GM10266 (cell line): ENCODE measurements around the gene NARS2.

ENCODE experiments used
- DNase-seq: peaks from one replicate; pipeline ENCODE4 v3.0.0; 2012; ENCODE audit errors: extremely low spot score
- TF ChIP-seq, protein P1 (sequence below): IDR thresholded peaks from 2 replicates; pipeline ENCODE4 v1.5.1; 2012; ENCODE audit warnings: mild to moderate bottlenecking, low read depth; ENCODE audit not compliant: control insufficient read depth, insufficient read depth; ENCODE audit errors: missing control alignments

The NARS2 gene

DNA sequence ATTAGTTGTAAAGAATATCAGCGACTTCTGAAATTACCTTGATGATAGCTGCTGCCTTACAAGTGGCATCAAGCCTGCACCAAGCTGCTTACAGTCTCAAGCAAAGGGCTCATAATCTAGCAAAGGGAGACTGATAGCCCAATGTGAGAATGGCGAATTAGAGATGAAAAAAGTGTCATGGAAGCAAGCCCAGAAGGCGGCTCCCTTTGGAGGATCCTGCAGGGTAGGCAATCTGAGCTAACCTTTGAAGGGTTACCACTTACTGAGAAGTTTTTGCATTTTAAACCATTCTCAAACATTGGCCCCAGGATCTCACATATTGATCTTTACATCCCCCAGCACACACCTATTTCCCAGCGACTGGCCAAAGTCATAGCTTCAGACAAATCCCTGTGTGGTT, 175.5 kb downstream of the NARS2 start:
- DNase-seq: no peak
- TF ChIP-seq, protein P1, sequence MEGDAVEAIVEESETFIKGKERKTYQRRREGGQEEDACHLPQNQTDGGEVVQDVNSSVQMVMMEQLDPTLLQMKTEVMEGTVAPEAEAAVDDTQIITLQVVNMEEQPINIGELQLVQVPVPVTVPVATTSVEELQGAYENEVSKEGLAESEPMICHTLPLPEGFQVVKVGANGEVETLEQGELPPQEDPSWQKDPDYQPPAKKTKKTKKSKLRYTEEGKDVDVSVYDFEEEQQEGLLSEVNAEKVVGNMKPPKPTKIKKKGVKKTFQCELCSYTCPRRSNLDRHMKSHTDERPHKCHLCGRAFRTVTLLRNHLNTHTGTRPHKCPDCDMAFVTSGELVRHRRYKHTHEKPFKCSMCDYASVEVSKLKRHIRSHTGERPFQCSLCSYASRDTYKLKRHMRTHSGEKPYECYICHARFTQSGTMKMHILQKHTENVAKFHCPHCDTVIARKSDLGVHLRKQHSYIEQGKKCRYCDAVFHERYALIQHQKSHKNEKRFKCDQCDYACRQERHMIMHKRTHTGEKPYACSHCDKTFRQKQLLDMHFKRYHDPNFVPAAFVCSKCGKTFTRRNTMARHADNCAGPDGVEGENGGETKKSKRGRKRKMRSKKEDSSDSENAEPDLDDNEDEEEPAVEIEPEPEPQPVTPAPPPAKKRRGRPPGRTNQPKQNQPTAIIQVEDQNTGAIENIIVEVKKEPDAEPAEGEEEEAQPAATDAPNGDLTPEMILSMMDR: no peak

DNA sequence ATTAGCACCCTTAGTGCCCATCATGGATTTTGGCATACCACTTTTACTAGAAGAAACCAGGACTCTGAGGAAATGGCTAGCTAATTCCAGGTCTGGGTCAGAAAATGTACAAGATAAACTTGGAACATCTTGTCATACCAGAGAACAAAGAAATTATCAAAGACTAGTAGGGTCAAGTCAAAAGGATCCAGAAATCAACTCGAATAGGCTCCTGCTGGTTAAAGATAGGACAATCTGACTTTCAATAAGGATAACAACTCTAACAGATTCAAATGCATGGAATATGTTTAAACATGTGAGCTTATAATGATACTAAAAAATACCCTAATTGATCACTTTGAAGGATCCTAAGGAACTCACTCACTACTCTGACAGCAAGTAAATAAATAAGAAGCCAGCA, 175.9 kb downstream of the NARS2 start:
- TF ChIP-seq, protein P1: no peak
- no peak for DNase-seq

DNA sequence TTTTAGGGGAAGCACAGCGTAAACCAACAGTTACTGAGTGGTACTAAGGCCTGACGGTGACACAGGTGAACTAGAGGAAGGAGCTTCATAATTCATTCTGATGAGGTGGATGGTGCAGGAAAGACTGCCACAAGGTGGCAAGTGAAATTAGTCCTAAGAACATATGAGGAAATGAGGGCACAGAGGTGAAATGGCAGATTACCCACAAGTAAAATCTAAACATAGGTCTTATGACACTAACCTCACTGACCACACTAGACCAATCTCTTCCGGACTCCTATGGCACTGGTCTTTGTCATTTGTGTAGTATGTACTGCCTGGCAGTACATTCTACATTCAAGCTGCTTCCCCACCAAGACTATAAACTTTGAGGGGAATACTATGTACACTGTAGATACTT, 177.3 kb downstream of the NARS2 start:
- TF ChIP-seq, protein P1: no peak
- DNase-seq: no peak

DNA sequence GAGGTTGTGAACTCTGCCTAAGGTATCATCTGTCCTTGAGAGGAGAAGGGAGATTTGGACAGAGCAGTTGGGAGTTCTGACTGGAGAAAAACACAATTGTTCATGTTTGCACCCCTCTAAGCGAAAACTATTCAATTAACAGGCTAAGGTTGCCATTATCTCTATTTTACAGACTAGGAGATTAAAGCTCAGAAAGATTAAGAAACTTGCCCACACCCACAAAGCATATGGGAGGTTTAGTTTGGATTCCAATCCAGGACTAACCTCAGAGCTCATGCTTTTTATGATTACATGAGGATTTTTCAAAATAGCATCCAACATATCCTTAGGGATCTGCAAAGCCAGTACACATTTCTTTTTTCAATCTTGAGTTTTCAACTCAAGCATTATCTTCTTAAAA, 179.1 kb downstream of the NARS2 start:
- TF ChIP-seq, protein P1: no peak
- no peak for DNase-seq

DNA sequence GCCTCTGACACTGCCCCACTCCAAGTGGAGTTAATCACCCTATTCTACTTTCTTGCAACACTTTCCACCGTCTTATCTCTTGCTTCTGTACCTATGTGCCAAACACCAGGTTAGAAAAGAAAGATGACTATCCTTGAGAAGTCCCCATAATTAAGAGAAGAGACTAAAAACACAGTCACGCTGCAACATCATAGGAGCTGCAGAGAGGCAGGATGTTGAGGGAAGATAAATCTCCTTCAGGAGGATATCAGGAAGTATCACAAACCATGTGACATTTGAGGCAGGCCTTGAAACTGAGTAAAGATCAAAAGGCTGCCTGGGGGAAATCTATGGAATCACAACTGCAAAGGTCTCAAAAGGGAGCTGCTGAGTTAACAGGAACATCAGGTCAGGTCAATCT, 181.8 kb downstream of the NARS2 start:
- TF ChIP-seq, protein P1: no peak
- no peak for DNase-seq

DNA sequence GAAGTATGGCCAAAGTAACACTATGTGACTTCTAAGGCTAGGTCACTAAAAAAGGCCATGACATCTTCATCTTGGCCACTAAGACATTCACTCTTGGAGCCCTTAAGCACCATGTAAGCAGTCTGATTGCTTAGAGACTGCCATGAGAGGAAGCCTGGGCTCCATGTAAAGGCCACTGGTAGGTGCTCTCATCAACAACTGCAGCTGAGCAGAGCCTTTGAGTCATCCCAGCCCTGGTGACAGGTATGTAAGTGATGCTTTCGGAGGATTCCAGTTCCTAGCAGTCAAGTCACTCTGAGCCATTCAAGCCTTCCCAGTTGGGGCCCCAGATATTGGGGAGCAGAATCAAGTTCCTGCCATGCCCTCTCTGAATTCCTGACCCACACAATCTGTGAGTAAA, 183.2 kb downstream of the NARS2 start:
- TF ChIP-seq, protein P1: no peak
- DNase-seq: no peak

DNA sequence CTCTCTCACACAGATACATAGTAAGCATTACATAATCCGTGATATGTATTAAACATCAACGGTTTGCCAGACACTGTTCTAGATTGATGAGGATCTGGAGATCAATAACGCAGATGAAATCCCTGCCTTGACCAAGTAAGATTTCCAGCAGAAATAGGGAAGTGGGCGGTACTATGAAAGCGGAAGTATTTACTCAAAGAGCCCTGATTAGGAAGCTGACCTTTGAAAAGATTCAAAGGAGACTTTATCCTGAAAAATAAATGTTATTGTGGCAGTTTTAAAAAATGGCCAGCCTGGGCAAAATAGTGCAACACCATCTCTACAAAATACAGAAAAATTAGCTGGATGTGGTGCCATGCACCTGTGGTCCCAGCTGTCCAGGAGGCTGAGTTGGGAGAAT, 183.9 kb downstream of the NARS2 start:
- TF ChIP-seq, protein P1: no peak
- no peak for DNase-seq
